ENCODE data around the gene WDR46.

Gene WDR46

GRCh38 chr6:33247977-33248642, 40.9 kb downstream of the WDR46 start:
- peak overlapping the region; percentile 60 for H3K4me3 ChIP-seq (ENCODE audit: control insufficient read depth, low read depth, low read length)
- peak; percentile 88 for TF ChIP-seq CTCF (IDR thresholded peaks at IDR 0.05; ENCODE audit: control insufficient read depth, insufficient read depth, low read depth, low read length, missing control alignments)
- DNase-seq (ENCODE audit: low read depth) = no peak

- TF ChIP-seq CTCF (IDR thresholded peaks at IDR 0.05; ENCODE audit: control insufficient read depth, insufficient read depth, low read depth, low read length, missing control alignments) = no peak
- DNase-seq (ENCODE audit: low read depth) = no peak
- no peak overlapping the region for H3K4me3 ChIP-seq (ENCODE audit: control insufficient read depth, low read depth, low read length)
Measured at GRCh38 chr6:33243476-33243875, 45.6 kb downstream of the WDR46 start.

- no peak for TF ChIP-seq CTCF (IDR thresholded peaks at IDR 0.05; ENCODE audit: control insufficient read depth, insufficient read depth, low read depth, low read length, missing control alignments)
- H3K4me3 ChIP-seq (ENCODE audit: control insufficient read depth, low read depth, low read length) = no peak overlapping the region
- no peak for DNase-seq (ENCODE audit: low read depth)
Measured at GRCh38 chr6:33241968-33242367, 47.1 kb downstream of the WDR46 start.

GRCh38 chr6:33237741-33238140, 51.3 kb downstream of the WDR46 start:
- H3K4me3 ChIP-seq (ENCODE audit: control insufficient read depth, low read depth, low read length) = no peak overlapping the region
- TF ChIP-seq CTCF (IDR thresholded peaks at IDR 0.05; ENCODE audit: control insufficient read depth, insufficient read depth, low read depth, low read length, missing control alignments) = no peak
- no peak for DNase-seq (ENCODE audit: low read depth)

- DNase-seq (ENCODE audit: low read depth) = no peak
- H3K4me3 ChIP-seq (ENCODE audit: control insufficient read depth, low read depth, low read length) = no peak overlapping the region
- TF ChIP-seq CTCF (IDR thresholded peaks at IDR 0.05; ENCODE audit: control insufficient read depth, insufficient read depth, low read depth, low read length, missing control alignments) = no peak
Measured at GRCh38 chr6:33236852-33237251, 52.2 kb downstream of the WDR46 start.

- no peak overlapping the region for H3K4me3 ChIP-seq (ENCODE audit: control insufficient read depth, low read depth, low read length)
- no peak for TF ChIP-seq CTCF (IDR thresholded peaks at IDR 0.05; ENCODE audit: control insufficient read depth, insufficient read depth, low read depth, low read length, missing control alignments)
Measured at GRCh38 chr6:33236328-33236727, 52.7 kb downstream of the WDR46 start.

More at GRCh38 chr6:33236328-33236727, 52.7 kb downstream of the WDR46 start:
- no peak for DNase-seq (ENCODE audit: low read depth)

All from AG09309 (cell line).